Smooth muscle cell (in vitro differentiated cells): Measurements from ENCODE around the gene GPR180. TPM values are rescaled to one million over a fixed set of nuclear protein-coding genes. Genes with fewer than 3 reads are reported as not detected.

Experiments used
- DNase-seq: peaks from one replicate; lab custom pipeline; 2025; ENCODE audit not compliant: unreplicated experiment; lab: John Stamatoyannopoulos, UW
- H2AFZ ChIP-seq: fragments of 200-600 bp; sonication (generic); 2 replicates; pipeline ENCODE4 v1.6.0; 2016; ENCODE audit warnings: antibody characterized with exemption, low read depth, mild to moderate bottlenecking
- H3F3A ChIP-seq: fragments of 200-600 bp; sonication (generic); 2 replicates; pipeline ENCODE4 v1.6.0; 2017; ENCODE audit warnings: antibody characterized with exemption, low read depth
- H3K27ac ChIP-seq: fragments of 200-600 bp; sonication (generic); 2 replicates; pipeline ENCODE4 v1.5.1; 2016; ENCODE audit warnings: low read depth, mild to moderate bottlenecking
- H3K27me3 ChIP-seq: fragments of 200-600 bp; sonication (generic); 2 replicates; pipeline ENCODE4 v1.6.1; 2016; ENCODE audit warnings: low read depth, mild to moderate bottlenecking
- H3K36me3 ChIP-seq: fragments of 200-600 bp; sonication (generic); 2 replicates; pipeline ENCODE4 v1.5.1; 2016; ENCODE audit warnings: low read depth
- H3K4me1 ChIP-seq: fragments of 200-600 bp; sonication (generic); 2 replicates; pipeline ENCODE4 v1.5.1; 2016; ENCODE audit warnings: low read depth
- H3K4me2 ChIP-seq: fragments of 200-600 bp; sonication (generic); 2 replicates; pipeline ENCODE4 v1.6.0; 2016; ENCODE audit warnings: mild to moderate bottlenecking
- H3K4me3 ChIP-seq: fragments of 200-600 bp; sonication (generic); 2 replicates; pipeline ENCODE4 v1.5.1; 2016; ENCODE audit warnings: mild to moderate bottlenecking
- H3K79me2 ChIP-seq: fragments of 200-600 bp; sonication (generic); 2 replicates; pipeline ENCODE4 v1.6.0; 2016; ENCODE audit warnings: low read depth, mild to moderate bottlenecking
- H3K9ac ChIP-seq: fragments of 200-600 bp; sonication (generic); 2 replicates; pipeline ENCODE4 v1.6.0; 2016; ENCODE audit warnings: low read depth
- H3K9me3 ChIP-seq: fragments of 200-600 bp; sonication (generic); replicated peaks from 2 replicates; pipeline ENCODE4 v1.5.1; 2016; ENCODE audit warnings: low read depth
- H4K20me1 ChIP-seq: fragments of 200-600 bp; sonication (generic); 2 replicates; pipeline ENCODE4 v1.6.0; 2016; ENCODE audit warnings: low read depth
- CTCF ChIP-seq: fragments of 200-600 bp; sonication (generic); IDR thresholded peaks from 2 replicates; pipeline ENCODE4 v1.5.1; 2017; ENCODE audit warnings: borderline replicate concordance, mild to moderate bottlenecking, antibody characterized with exemption; ENCODE audit not compliant: insufficient read depth, poor library complexity, severe bottlenecking
- WGBS: methylation state at CpG from one replicate; pipeline ENCODE4 v1.1.7; 2016; ENCODE audit warnings: low lambda C conversion rate; 5-methylcytosine and 5-hydroxymethylcytosine counted together
- polyA plus RNA-seq: library from polyadenylated mRNA; unstranded; fragments of >200 nt; fragmentation: Nextera tagmentation; extraction: Ambion mirVana; gene quantifications from 2 replicates; pipeline ENCODE4 v1.2.1, GENCODE V29; 2016
- total RNA-seq: library from RNA; depleted of rRNA; stranded (reverse); fragments of >200 nt; gene quantifications from 2 replicates; pipeline ENCODE4 v1.2.3, GENCODE V29; 2014

GPR180 gene
- total and polyA plus RNA-seq, 2 experiments from 2014 or later, result 10.8 to 25.0 TPM

- no peaks in the 10 kb centered on the region for H3K79me2 ChIP-seq
- no peak overlapping the region for H3K4me2 ChIP-seq
- DNase-seq, result no peak
- H3K9me3 ChIP-seq, result no peaks in the 10 kb centered on the region
- WGBS, result 71% methylated on average over 1 of the region's 1 CpG
- H4K20me1 ChIP-seq, result no peaks in the 10 kb centered on the region
- TF ChIP-seq CTCF, result no peak
- H3K4me3 ChIP-seq, result no peak overlapping the region
- peaks cover 25% of the 10 kb centered on the region for H3K4me1 ChIP-seq
- no peak overlapping the region for H3K9ac ChIP-seq
- H3F3A ChIP-seq, result peaks cover 13% of the 10 kb centered on the region
- no peaks in the 10 kb centered on the region for H3K36me3 ChIP-seq
- no peak overlapping the region for H3K27ac ChIP-seq
- H2AFZ ChIP-seq, result no peak overlapping the region
- peaks cover 23% of the 10 kb centered on the region for H3K27me3 ChIP-seq
Measured at GRCh38 chr13:94658926-94659597, 57.4 kb downstream of the GPR180 start.

GRCh38 chr13:94659598-94659946, 57.9 kb downstream of the GPR180 start:
- Histone ChIP-seq H4K20me1 (no peaks in the 10 kb centered on the region), H3K79me2 (no peaks in the 10 kb centered on the region), H3F3A (peaks cover 13% of the 10 kb centered on the region), H3K36me3 (no peaks in the 10 kb centered on the region), H3K9ac (no peak overlapping the region), H3K27me3 (peaks cover 28% of the 10 kb centered on the region), H3K4me2 (no peak overlapping the region), H3K4me1 (peaks cover 25% of the 10 kb centered on the region), H2AFZ (no peak overlapping the region), H3K4me3 (no peak overlapping the region), H3K9me3 (no peaks in the 10 kb centered on the region), H3K27ac (no peak overlapping the region)
- no peak for DNase-seq
- TF ChIP-seq CTCF, result no peak

GRCh38 chr13:94660695-94661326, 59.2 kb downstream of the GPR180 start:
- no peak for DNase-seq
- Histone ChIP-seq H3K4me2 (no peak overlapping the region), H3K27ac (no peak overlapping the region), H3F3A (peaks cover 12% of the 10 kb centered on the region), H3K36me3 (no peaks in the 10 kb centered on the region), H3K27me3 (peaks cover 38% of the 10 kb centered on the region), H3K4me3 (no peak overlapping the region), H4K20me1 (no peaks in the 10 kb centered on the region), H2AFZ (no peak overlapping the region), H3K4me1 (peaks cover 28% of the 10 kb centered on the region), H3K9ac (no peak overlapping the region), H3K79me2 (no peaks in the 10 kb centered on the region), H3K9me3 (no peaks in the 10 kb centered on the region)
- WGBS, result 49% methylated on average over 6 of the region's 6 CpGs
- peak; percentile 15 for TF ChIP-seq CTCF

GRCh38 chr13:94661406-94661805, 59.7 kb downstream of the GPR180 start:
- no peak for DNase-seq
- Histone ChIP-seq H3K9me3 (no peaks in the 10 kb centered on the region), H3K4me2 (no peak overlapping the region)

More at GRCh38 chr13:94661406-94661805, 59.7 kb downstream of the GPR180 start:
- H3K9ac ChIP-seq, result no peak overlapping the region
- no peak overlapping the region for H3K4me3 ChIP-seq
- TF ChIP-seq CTCF, result no peak
- peaks cover 43% of the 10 kb centered on the region for H3K27me3 ChIP-seq
- H3F3A ChIP-seq, result peaks cover 6% of the 10 kb centered on the region
- H3K4me1 ChIP-seq, result peaks cover 28% of the 10 kb centered on the region
- no peaks in the 10 kb centered on the region for H3K36me3 ChIP-seq
- no peaks in the 10 kb centered on the region for H4K20me1 ChIP-seq
- no peak overlapping the region for H3K27ac ChIP-seq
- H2AFZ ChIP-seq, result no peak overlapping the region
- no peaks in the 10 kb centered on the region for H3K79me2 ChIP-seq
- 59% methylated on average over 5 of the region's 5 CpGs for WGBS
